ENCODE results near the gene CRYL1.

The CRYL1 gene

GRCh38 chr13:20513466-20513995, 12.1 kb downstream of the CRYL1 start:
- DNase-seq = no peak
- H3K27ac Mint-ChIP-seq = no peak overlapping the region
- H3K27me3 Mint-ChIP-seq = no peaks in the 10 kb centered on the region
- no peaks in the 10 kb centered on the region for H3K4me1 Mint-ChIP-seq
- no peak overlapping the region for H3K4me3 Mint-ChIP-seq
- no peaks in the 10 kb centered on the region for H3K9me3 Mint-ChIP-seq
- ATAC-seq (replicated peaks) = no peak
- H3K36me3 Mint-ChIP-seq = peaks cover 2 to 6% of the 10 kb centered on the region in 2 donors

- no peaks in the 10 kb centered on the region for H3K27me3 Mint-ChIP-seq
- H3K4me1 Mint-ChIP-seq = no peaks in the 10 kb centered on the region
- ATAC-seq (replicated peaks) = no peak
- peaks cover 2 to 6% of the 10 kb centered on the region in 2 donors for H3K36me3 Mint-ChIP-seq
- no peak overlapping the region for H3K27ac Mint-ChIP-seq
- no peak overlapping the region for H3K4me3 Mint-ChIP-seq
- H3K9me3 Mint-ChIP-seq = no peaks in the 10 kb centered on the region
- DNase-seq = no peak
Observed at GRCh38 chr13:20512042-20512683, 13.5 kb downstream of the CRYL1 start.

GRCh38 chr13:20506696-20507095, 19.0 kb downstream of the CRYL1 start:
- H3K4me3 Mint-ChIP-seq = no peak overlapping the region
- H3K9me3 Mint-ChIP-seq = no peaks in the 10 kb centered on the region
- ATAC-seq (replicated peaks) (no peak), DNase-seq (no peak)
- no peaks in the 10 kb centered on the region for H3K4me1 Mint-ChIP-seq
- H3K27me3 Mint-ChIP-seq = no peaks in the 10 kb centered on the region
- H3K36me3 Mint-ChIP-seq = peaks cover 2 to 5% of the 10 kb centered on the region in 2 donors
- H3K27ac Mint-ChIP-seq = no peak overlapping the region

- ATAC-seq (replicated peaks) (no peak), DNase-seq (no peak)
- Mint-ChIP-seq H3K4me1 (no peaks in the 10 kb centered on the region), H3K27ac (no peak overlapping the region), H3K4me3 (no peak overlapping the region), H3K27me3 (no peaks in the 10 kb centered on the region), H3K36me3 (peaks cover 2 to 5% of the 10 kb centered on the region in 2 donors), H3K9me3 (no peaks in the 10 kb centered on the region)
Observed at GRCh38 chr13:20505405-20506366, 20.0 kb downstream of the CRYL1 start.

GRCh38 chr13:20503088-20504083, 22.3 kb downstream of the CRYL1 start:
- Mint-ChIP-seq H3K36me3 (peaks cover 2 to 3% of the 10 kb centered on the region in 2 donors), H3K9me3 (peaks cover 0 to 5% of the 10 kb centered on the region in 2 donors), H3K4me1 (no peaks in the 10 kb centered on the region), H3K4me3 (no peak overlapping the region), H3K27ac (no peak overlapping the region), H3K27me3 (no peaks in the 10 kb centered on the region)
- ATAC-seq (replicated peaks) (no peak), DNase-seq (no peak)

GRCh38 chr13:20501592-20501991, 24.1 kb downstream of the CRYL1 start:
- DNase-seq (no peak), ATAC-seq (replicated peaks) (no peak)
- Mint-ChIP-seq H3K36me3 (peaks cover 2 to 3% of the 10 kb centered on the region in 2 donors), H3K27ac (no peak overlapping the region), H3K4me3 (no peak overlapping the region), H3K27me3 (no peaks in the 10 kb centered on the region), H3K4me1 (no peaks in the 10 kb centered on the region), H3K9me3 (peaks cover 0 to 5% of the 10 kb centered on the region in 2 donors)

GRCh38 chr13:20501120-20501519, 24.5 kb downstream of the CRYL1 start:
- no peaks in the 10 kb centered on the region for H3K27me3 Mint-ChIP-seq
- ATAC-seq (replicated peaks) = no peak
- peaks cover 0 to 5% of the 10 kb centered on the region in 2 donors for H3K9me3 Mint-ChIP-seq
- H3K27ac Mint-ChIP-seq = no peak overlapping the region
- peaks cover 2 to 3% of the 10 kb centered on the region in 2 donors for H3K36me3 Mint-ChIP-seq
- H3K4me1 Mint-ChIP-seq = no peaks in the 10 kb centered on the region
- H3K4me3 Mint-ChIP-seq = no peak overlapping the region
- no peak for DNase-seq

GRCh38 chr13:20499986-20500385, 25.7 kb downstream of the CRYL1 start:
- no peak overlapping the region for H3K4me3 Mint-ChIP-seq
- no peaks in the 10 kb centered on the region for H3K27me3 Mint-ChIP-seq
- H3K27ac Mint-ChIP-seq = no peak overlapping the region
- peaks cover 0 to 5% of the 10 kb centered on the region in 2 donors for H3K9me3 Mint-ChIP-seq
- ATAC-seq (replicated peaks) = no peak
- peaks cover 2 to 3% of the 10 kb centered on the region in 2 donors for H3K36me3 Mint-ChIP-seq
- no peaks in the 10 kb centered on the region for H3K4me1 Mint-ChIP-seq
- no peak for DNase-seq

- H3K27me3 Mint-ChIP-seq = no peaks in the 10 kb centered on the region
- no peak overlapping the region for H3K4me3 Mint-ChIP-seq
- ATAC-seq (replicated peaks) (no peak), DNase-seq (no peak)
- no peak overlapping the region for H3K27ac Mint-ChIP-seq
- H3K9me3 Mint-ChIP-seq = peaks cover 0 to 5% of the 10 kb centered on the region in 2 donors
- peaks cover 0 to 3% of the 10 kb centered on the region in 2 donors for H3K36me3 Mint-ChIP-seq
- no peaks in the 10 kb centered on the region for H3K4me1 Mint-ChIP-seq
Observed at GRCh38 chr13:20498659-20499058, 27.0 kb downstream of the CRYL1 start.

- ATAC-seq (replicated peaks) (no peak), DNase-seq (no peak)
- Mint-ChIP-seq H3K27ac (no peak overlapping the region), H3K4me3 (no peak overlapping the region), H3K27me3 (no peaks in the 10 kb centered on the region), H3K4me1 (no peaks in the 10 kb centered on the region), H3K9me3 (peaks cover 0 to 5% of the 10 kb centered on the region in 2 donors), H3K36me3 (peaks cover 0 to 3% of the 10 kb centered on the region in 2 donors)
Observed at GRCh38 chr13:20498129-20498528, 27.5 kb downstream of the CRYL1 start.

- Mint-ChIP-seq H3K36me3 (peaks cover 0 to 3% of the 10 kb centered on the region in 2 donors), H3K4me3 (no peak overlapping the region), H3K9me3 (peaks cover 0 to 5% of the 10 kb centered on the region in 2 donors), H3K27me3 (no peaks in the 10 kb centered on the region), H3K27ac (no peak overlapping the region), H3K4me1 (no peaks in the 10 kb centered on the region)
- DNase-seq (no peak), ATAC-seq (replicated peaks) (no peak)
Observed at GRCh38 chr13:20497006-20497775, 28.5 kb downstream of the CRYL1 start.

GRCh38 chr13:20495087-20496023, 30.3 kb downstream of the CRYL1 start:
- Mint-ChIP-seq H3K9me3 (peaks cover 0 to 4% of the 10 kb centered on the region in 2 donors), H3K27ac (no peak overlapping the region), H3K4me3 (no peak overlapping the region), H3K27me3 (no peaks in the 10 kb centered on the region), H3K4me1 (no peaks in the 10 kb centered on the region), H3K36me3 (no peaks in the 10 kb centered on the region)
- ATAC-seq (replicated peaks) = peak; percentile 80 to 83
- peak; percentile 21 for DNase-seq
